CD8-positive, alpha-beta memory T cell (primary cell): ENCODE measurements around the gene PCAT6. TPM values are rescaled to one million over a fixed set of nuclear protein-coding genes. Genes with fewer than 3 reads are reported as not detected.

Experiments
- CTCF ChIA-PET: fragments of 350-600 bp; sonication (Branson Sonifier 250); formaldehyde crosslinking; loops from one replicate; lab custom pipeline; 2021; ENCODE audit warnings: antibody characterized with exemption; lab: Charles Lee
- POLR2A ChIA-PET: fragments of 350-600 bp; sonication (Branson Sonifier 250); formaldehyde crosslinking; loops from one replicate; lab custom pipeline; 2021; ENCODE audit warnings: antibody characterized with exemption; lab: Charles Lee
- DNase-seq, 5 donors: peaks; one replicate each; pipeline versions ENCODE4 v3.0.0 to v3.0.0-alpha.2; 2020 to 2022; ENCODE audit warnings: mixed read lengths in 1 of 5
- H3K27ac ChIP-seq: one replicate; pipeline ENCODE4 v1.7.0; 2013; ENCODE audit warnings: low read depth, mild to moderate bottlenecking, low read length, moderate library complexity
- H3K27me3 ChIP-seq: 2 replicates; pipeline ENCODE4 v1.7.0; 2013; ENCODE audit warnings: low read length, mild to moderate bottlenecking; ENCODE audit not compliant: insufficient read depth, poor library complexity, severe bottlenecking
- H3K36me3 ChIP-seq: 2 replicates; pipeline ENCODE4 v1.7.0; 2013; ENCODE audit warnings: mild to moderate bottlenecking, low read length, moderate library complexity; ENCODE audit not compliant: insufficient read depth
- H3K4me1 ChIP-seq: 2 replicates; pipeline ENCODE4 v1.7.0; 2013; ENCODE audit warnings: mild to moderate bottlenecking, low read length, moderate library complexity; ENCODE audit not compliant: insufficient read depth
- H3K4me3 ChIP-seq: 2 replicates; pipeline ENCODE4 v1.7.0; 2013; ENCODE audit warnings: mild to moderate bottlenecking, low read length
- H3K9me3 ChIP-seq: 2 replicates; pipeline ENCODE4 v1.7.0; 2013; ENCODE audit warnings: mild to moderate bottlenecking, low read length
- H3K27ac Mint-ChIP-seq, 8 donors: one replicate each; pipeline ENCODE4 v1.8.0; 2020 to 2021; ENCODE audit warnings: mixed read lengths in 8 of 8, mild to moderate bottlenecking in 6 of 8, inconsistent platforms in 3 of 8, moderate library complexity in 3 of 8
- H3K27me3 Mint-ChIP-seq, 2 donors: one replicate each; pipeline ENCODE4 v1.8.0; 2020 to 2021; ENCODE audit warnings: mixed read lengths in 2 of 2, mild to moderate bottlenecking in 1 of 2, moderate library complexity in 1 of 2
- H3K36me3 Mint-ChIP-seq, 3 donors: one replicate each; pipeline ENCODE4 v1.8.0; 2020 to 2021; ENCODE audit warnings: mixed read lengths in 3 of 3, inconsistent platforms in 1 of 3, mild to moderate bottlenecking in 1 of 3
- H3K4me1 Mint-ChIP-seq, 3 donors: one replicate each; pipeline ENCODE4 v1.8.0; 2020 to 2021; ENCODE audit warnings: mixed read lengths in 3 of 3, inconsistent platforms in 1 of 3, mild to moderate bottlenecking in 1 of 3
- H3K4me3 Mint-ChIP-seq, 7 donors: one replicate each; pipeline ENCODE4 v1.8.0; 2020 to 2021; ENCODE audit warnings: mixed read lengths in 7 of 7, mild to moderate bottlenecking in 6 of 7, moderate library complexity in 4 of 7, inconsistent platforms in 2 of 7
- H3K9me3 Mint-ChIP-seq, 5 donors: one replicate each; pipeline ENCODE4 v1.8.0; 2020 to 2022; ENCODE audit warnings: mixed read lengths in 5 of 5, mild to moderate bottlenecking in 3 of 5, moderate library complexity in 2 of 5, inconsistent platforms in 1 of 5
- polyA plus RNA-seq: library from polyadenylated mRNA; unstranded; fragments of 300-500 nt; fragmentation: Illumina TruSeq; gene quantifications from one replicate; pipeline ENCODE4 v1.2.3, GENCODE V29; 2021
- total RNA-seq, 2 experiments: library from RNA; stranded (reverse); gene quantifications; one replicate each; pipeline ENCODE4 v1.2.3, GENCODE V29; 2021

Gene PCAT6
- total and polyA plus RNA-seq, 3 experiments from 2014 or later: 0.51 to 0.56 TPM; not detected in 1

- DNase-seq: no peak
- no peak overlapping the region for H3K4me3 Mint-ChIP-seq
- Histone ChIP-seq H3K27me3 (no peaks in the 10 kb centered on the region), H3K4me1 (no peaks in the 10 kb centered on the region), H3K27ac (no peak overlapping the region), H3K4me3 (no peak overlapping the region), H3K36me3 (no peaks in the 10 kb centered on the region), H3K9me3 (no peaks in the 10 kb centered on the region)
- no peaks in the 10 kb centered on the region for H3K9me3 Mint-ChIP-seq
- no peaks in the 10 kb centered on the region for H3K36me3 Mint-ChIP-seq
- ChIA-PET CTCF (no interaction called here), POLR2A (no interaction called here)
- no peak overlapping the region for H3K27ac Mint-ChIP-seq
- peaks cover 6 to 16% of the 10 kb centered on the region in 2 donors for H3K27me3 Mint-ChIP-seq
- H3K4me1 Mint-ChIP-seq: peaks cover under 1% of the 10 kb centered on the region in 3 donors
Measured at GRCh38 chr1:202843081-202843480, 32.3 kb downstream of the PCAT6 start.

- Mint-ChIP-seq H3K27ac (peak overlapping the region in 1 of 8 donors; percentile 65), H3K4me1 (no peaks in the 10 kb centered on the region), H3K4me3 (no peak overlapping the region), H3K27me3 (peaks cover 6 to 16% of the 10 kb centered on the region in 2 donors), H3K36me3 (no peaks in the 10 kb centered on the region), H3K9me3 (no peaks in the 10 kb centered on the region)
- Histone ChIP-seq H3K27me3 (no peaks in the 10 kb centered on the region), H3K4me1 (no peaks in the 10 kb centered on the region), H3K27ac (no peak overlapping the region), H3K9me3 (no peaks in the 10 kb centered on the region), H3K4me3 (no peak overlapping the region), H3K36me3 (no peaks in the 10 kb centered on the region)
- CTCF ChIA-PET: no interaction called here
- POLR2A ChIA-PET: no interaction called here
- no peak for DNase-seq
Measured at GRCh38 chr1:202844259-202844658, 33.5 kb downstream of the PCAT6 start.

GRCh38 chr1:202844935-202845334 lies 34.2 kb downstream of the PCAT6 start:
- Mint-ChIP-seq H3K36me3 (no peaks in the 10 kb centered on the region), H3K27ac (no peak overlapping the region), H3K27me3 (peaks cover 6 to 16% of the 10 kb centered on the region in 2 donors), H3K4me3 (no peak overlapping the region), H3K9me3 (no peaks in the 10 kb centered on the region), H3K4me1 (no peaks in the 10 kb centered on the region)
- no peak overlapping the region for H3K4me3 ChIP-seq
- POLR2A ChIA-PET: no interaction called here
- H3K36me3 ChIP-seq: no peaks in the 10 kb centered on the region
- no peaks in the 10 kb centered on the region for H3K9me3 ChIP-seq
- no peak for DNase-seq
- H3K27me3 ChIP-seq: no peaks in the 10 kb centered on the region
- H3K27ac ChIP-seq: no peak overlapping the region
- CTCF ChIA-PET: no interaction called here
- H3K4me1 ChIP-seq: no peaks in the 10 kb centered on the region

- ChIA-PET CTCF (no interaction called here), POLR2A (interaction anchor here (0.6 kb wide), 1 partner anchor 22 kb away, joined by 3 read pairs; no protein-coding TSS in a partner anchor)
- H3K9me3 ChIP-seq: no peaks in the 10 kb centered on the region
- H3K4me1 ChIP-seq: no peaks in the 10 kb centered on the region
- no peak overlapping the region for H3K4me3 ChIP-seq
- H3K4me3 Mint-ChIP-seq: no peak overlapping the region
- H3K4me1 Mint-ChIP-seq: no peaks in the 10 kb centered on the region
- no peaks in the 10 kb centered on the region for H3K36me3 Mint-ChIP-seq
- H3K27me3 Mint-ChIP-seq: peaks cover 6 to 9% of the 10 kb centered on the region in 2 donors
- H3K9me3 Mint-ChIP-seq: no peaks in the 10 kb centered on the region
- H3K27ac ChIP-seq: no peak overlapping the region
- H3K36me3 ChIP-seq: no peaks in the 10 kb centered on the region
- no peaks in the 10 kb centered on the region for H3K27me3 ChIP-seq
- H3K27ac Mint-ChIP-seq: peak overlapping the region in 2 of 8 donors; percentile 15 to 38
- DNase-seq: no peak
Measured at GRCh38 chr1:202848191-202848542, 37.4 kb downstream of the PCAT6 start.

- ChIA-PET CTCF (interaction anchor here (1.0 to 1.1 kb wide), 2 partner anchors 10 to 13 kb away, joined by 3 to 4 read pairs; no protein-coding TSS in a partner anchor), POLR2A (no interaction called here)
- Mint-ChIP-seq H3K4me3 (no peak overlapping the region), H3K27ac (no peak overlapping the region), H3K27me3 (peaks cover 1 to 4% of the 10 kb centered on the region in 2 donors), H3K4me1 (no peaks in the 10 kb centered on the region), H3K9me3 (no peaks in the 10 kb centered on the region), H3K36me3 (no peaks in the 10 kb centered on the region)
- no peaks in the 10 kb centered on the region for H3K9me3 ChIP-seq
- H3K36me3 ChIP-seq: no peaks in the 10 kb centered on the region
- DNase-seq: no peak
- H3K27ac ChIP-seq: no peak overlapping the region
- H3K4me1 ChIP-seq: no peaks in the 10 kb centered on the region
- H3K27me3 ChIP-seq: no peaks in the 10 kb centered on the region
- no peak overlapping the region for H3K4me3 ChIP-seq
Measured at GRCh38 chr1:202850593-202851362, 40.0 kb downstream of the PCAT6 start.

GRCh38 chr1:202852163-202852904 lies 41.6 kb downstream of the PCAT6 start:
- Mint-ChIP-seq H3K9me3 (no peaks in the 10 kb centered on the region), H3K27me3 (peaks cover 3% of the 10 kb centered on the region in 2 donors), H3K4me3 (no peak overlapping the region), H3K4me1 (no peaks in the 10 kb centered on the region), H3K27ac (no peak overlapping the region), H3K36me3 (no peaks in the 10 kb centered on the region)
- Histone ChIP-seq H3K27ac (no peak overlapping the region), H3K36me3 (no peaks in the 10 kb centered on the region), H3K4me3 (no peak overlapping the region), H3K9me3 (no peaks in the 10 kb centered on the region), H3K27me3 (no peaks in the 10 kb centered on the region), H3K4me1 (no peaks in the 10 kb centered on the region)
- DNase-seq: peak in 2 of 5 donors; percentile 11 to 20
- CTCF ChIA-PET: interaction anchor here (0.6 to 1.4 kb wide), 3 partner anchors 9 to 101 kb away, joined by 3 to 5 read pairs (median 3); no protein-coding TSS in a partner anchor
- POLR2A ChIA-PET: no interaction called here

GRCh38 chr1:202854787-202855186 lies 44.0 kb downstream of the PCAT6 start:
- H3K9me3 ChIP-seq: no peaks in the 10 kb centered on the region
- Mint-ChIP-seq H3K27me3 (peaks cover 3 to 6% of the 10 kb centered on the region in 2 donors), H3K4me3 (no peak overlapping the region), H3K4me1 (peaks cover 0 to 2% (median 0%) of the 10 kb centered on the region in 3 donors), H3K36me3 (no peaks in the 10 kb centered on the region), H3K27ac (no peak overlapping the region), H3K9me3 (no peaks in the 10 kb centered on the region)
- ChIA-PET POLR2A (no interaction called here), CTCF (interaction anchor here (1.5 kb wide), 1 partner anchor 8 kb away, joined by 3 read pairs; no protein-coding TSS in a partner anchor)
- no peak overlapping the region for H3K27ac ChIP-seq
- H3K4me1 ChIP-seq: no peaks in the 10 kb centered on the region
- H3K4me3 ChIP-seq: no peak overlapping the region
- no peaks in the 10 kb centered on the region for H3K27me3 ChIP-seq
- DNase-seq: no peak
- no peaks in the 10 kb centered on the region for H3K36me3 ChIP-seq

GRCh38 chr1:202856014-202856413 lies 45.3 kb downstream of the PCAT6 start:
- Mint-ChIP-seq H3K4me1 (peaks cover 4 to 9% (median 5%) of the 10 kb centered on the region in 3 donors), H3K4me3 (no peak overlapping the region), H3K36me3 (no peaks in the 10 kb centered on the region), H3K27me3 (peaks cover 7 to 13% of the 10 kb centered on the region in 2 donors), H3K27ac (no peak overlapping the region), H3K9me3 (no peaks in the 10 kb centered on the region)
- H3K36me3 ChIP-seq: no peaks in the 10 kb centered on the region
- H3K27ac ChIP-seq: no peak overlapping the region
- DNase-seq: no peak
- H3K4me3 ChIP-seq: no peak overlapping the region
- POLR2A ChIA-PET: no interaction called here
- H3K4me1 ChIP-seq: no peaks in the 10 kb centered on the region
- H3K9me3 ChIP-seq: no peaks in the 10 kb centered on the region
- CTCF ChIA-PET: no interaction called here
- H3K27me3 ChIP-seq: no peaks in the 10 kb centered on the region
